Stimulated activated CD4-positive, alpha-beta T cell treated with anti-CD3 and anti-CD28 coated beads, Interleukin-4, amount 100 ng/mL, for 24 hours (primary cell): Measurements from ENCODE around the gene RANBP9.
A peak's percentile ranks its signal among the peaks of the same experiment; 100 is the strongest.

Experiments used
- DNase-seq: peaks from one replicate; pipeline ENCODE4 v3.0.0-alpha.2; 2020

Gene RANBP9

DNA sequence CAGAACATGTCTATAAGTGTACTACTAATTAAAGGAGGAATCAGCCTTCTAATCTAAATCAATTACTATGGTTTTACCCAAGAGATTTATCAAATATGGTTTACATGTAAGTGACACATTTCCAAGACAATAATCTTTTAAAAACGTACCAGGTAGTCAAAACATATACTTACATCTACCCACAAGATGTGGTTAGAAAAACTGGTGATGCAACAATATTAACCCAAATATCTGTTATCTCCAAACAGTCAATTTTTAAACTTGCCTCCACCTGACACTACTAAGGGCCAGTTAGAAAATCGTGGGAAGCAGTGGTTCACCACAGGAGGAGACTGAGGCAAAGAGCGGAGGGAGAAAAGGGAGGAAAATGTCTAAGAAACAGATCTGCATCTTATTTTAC is 68.5 kb downstream of the RANBP9 start:
- no peak for DNase-seq

DNA sequence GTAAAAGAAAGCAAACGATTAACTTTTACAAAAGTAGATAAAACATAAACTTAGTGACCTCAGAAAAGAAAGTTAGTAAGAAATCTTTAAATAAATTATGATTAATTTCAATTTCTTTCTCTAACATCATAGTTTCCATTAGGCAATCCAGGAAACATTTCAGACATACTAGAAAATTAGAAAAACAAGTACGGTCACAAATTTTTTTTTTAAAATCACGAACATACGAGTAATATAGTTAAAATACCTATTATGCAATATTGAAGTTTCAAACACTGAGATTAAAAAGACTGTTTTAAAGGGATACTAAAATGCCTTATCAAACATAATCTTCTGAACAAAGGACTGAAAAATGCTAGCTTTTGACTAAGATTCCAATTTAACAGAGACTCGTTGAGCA is 70.3 kb downstream of the RANBP9 start:
- DNase-seq: no peak

DNA sequence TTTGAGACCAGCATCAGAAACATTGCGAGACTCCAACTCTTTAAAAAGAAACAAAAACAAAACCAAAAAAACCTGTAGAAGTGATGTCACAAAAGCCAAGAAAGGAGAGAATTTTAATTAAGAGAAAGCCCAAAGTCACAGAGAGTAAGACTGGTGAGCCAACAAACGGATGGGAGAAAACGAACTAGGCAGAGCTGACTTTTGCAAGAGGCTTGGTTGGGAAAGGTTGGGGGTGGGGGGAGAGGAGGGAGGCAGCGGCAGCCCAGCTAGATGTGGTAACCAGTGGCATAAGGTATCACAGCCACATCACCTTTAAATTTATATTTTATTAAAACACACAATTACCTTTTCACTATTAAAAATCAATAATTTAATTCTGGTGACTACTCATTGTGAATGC is 73.0 kb downstream of the RANBP9 start:
- no peak for DNase-seq

DNA sequence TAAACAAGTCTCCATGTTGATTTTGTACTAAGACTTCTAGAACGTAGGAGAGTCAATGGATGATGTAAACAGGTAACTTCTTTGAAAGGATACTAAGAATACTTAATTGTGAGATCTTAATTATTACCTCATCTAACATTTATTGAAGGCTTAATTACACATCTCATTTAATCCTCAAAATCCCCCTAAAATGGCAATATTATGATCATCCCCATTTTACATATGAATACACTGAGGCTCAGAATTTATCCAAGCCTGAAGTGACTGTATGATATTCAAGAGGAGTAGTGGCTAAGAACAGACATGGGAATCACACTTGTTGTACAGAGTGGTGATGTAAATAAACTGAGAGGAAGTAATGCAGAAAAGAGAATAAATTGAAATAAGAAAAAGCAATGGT is 73.6 kb downstream of the RANBP9 start:
- DNase-seq: no peak

DNA sequence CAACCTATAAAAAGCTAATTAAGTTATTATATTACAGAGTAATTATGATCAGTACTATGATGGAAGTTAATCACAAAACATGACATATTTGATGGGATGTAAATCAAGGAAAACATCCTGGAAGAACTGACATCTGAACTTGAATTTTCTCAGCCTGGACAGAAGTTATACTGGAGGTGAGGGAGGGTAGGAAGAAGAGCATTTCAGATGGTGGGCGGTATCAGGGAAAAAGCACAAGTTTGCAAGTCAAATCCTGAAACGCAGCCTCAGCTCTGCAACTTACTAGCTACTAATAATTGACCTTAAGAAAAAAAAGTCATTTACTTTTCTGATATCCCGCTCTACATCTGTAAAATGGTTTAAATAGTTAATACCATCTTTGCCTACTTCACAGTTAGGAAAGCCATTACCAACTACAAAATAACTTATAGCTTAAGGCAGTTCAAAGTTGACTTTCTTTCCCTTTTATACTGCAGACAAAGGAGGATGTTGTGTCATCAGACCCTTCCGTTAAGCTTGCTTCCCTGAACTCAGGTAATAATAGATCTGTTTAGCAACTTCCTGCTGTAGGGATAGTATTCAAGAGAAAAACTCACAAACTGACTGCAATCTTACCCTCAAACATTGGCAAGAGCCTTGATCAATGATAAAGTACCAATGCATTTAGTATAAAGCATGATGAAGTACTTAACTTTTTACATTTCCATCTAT is 75.5 kb downstream of the RANBP9 start:
- DNase-seq: no peak

DNA sequence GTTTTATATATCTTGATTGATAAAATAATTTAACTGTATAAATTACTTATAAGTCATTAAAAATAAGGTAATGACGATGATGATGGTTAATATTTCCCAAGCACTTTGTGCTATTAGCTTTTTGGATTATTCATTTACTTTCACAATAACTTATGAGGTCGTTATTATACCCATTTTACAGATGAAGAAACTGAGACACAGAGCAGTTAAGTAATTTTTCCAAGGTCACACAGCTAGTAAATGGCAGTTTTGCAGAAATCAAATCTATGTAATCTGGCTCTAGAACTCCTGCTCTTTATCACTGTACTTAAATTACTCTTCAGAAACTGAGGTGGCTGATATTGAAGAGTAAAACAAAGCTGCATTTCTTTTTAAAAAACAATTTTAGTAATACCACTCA is 78.3 kb downstream of the RANBP9 start:
- no peak for DNase-seq

DNA sequence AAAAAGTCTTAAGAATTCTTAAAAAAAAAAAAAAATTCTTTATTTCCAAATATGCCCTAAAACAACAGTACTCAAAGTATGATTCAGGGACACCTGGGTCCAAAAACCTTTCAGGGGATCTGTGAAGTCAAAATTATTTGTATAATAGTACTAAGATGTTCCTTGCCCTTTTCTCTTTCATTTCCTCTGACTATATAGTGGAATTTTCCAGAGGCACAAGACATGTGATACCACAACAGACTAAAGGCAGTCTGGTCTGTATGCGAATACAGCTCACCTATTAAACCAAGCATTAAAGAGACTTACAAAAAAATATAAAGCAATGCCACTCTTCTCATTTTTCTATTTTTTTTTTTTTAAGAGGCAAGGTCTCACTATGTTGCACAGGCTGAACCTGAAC is 81.1 kb downstream of the RANBP9 start:
- no peak for DNase-seq

DNA sequence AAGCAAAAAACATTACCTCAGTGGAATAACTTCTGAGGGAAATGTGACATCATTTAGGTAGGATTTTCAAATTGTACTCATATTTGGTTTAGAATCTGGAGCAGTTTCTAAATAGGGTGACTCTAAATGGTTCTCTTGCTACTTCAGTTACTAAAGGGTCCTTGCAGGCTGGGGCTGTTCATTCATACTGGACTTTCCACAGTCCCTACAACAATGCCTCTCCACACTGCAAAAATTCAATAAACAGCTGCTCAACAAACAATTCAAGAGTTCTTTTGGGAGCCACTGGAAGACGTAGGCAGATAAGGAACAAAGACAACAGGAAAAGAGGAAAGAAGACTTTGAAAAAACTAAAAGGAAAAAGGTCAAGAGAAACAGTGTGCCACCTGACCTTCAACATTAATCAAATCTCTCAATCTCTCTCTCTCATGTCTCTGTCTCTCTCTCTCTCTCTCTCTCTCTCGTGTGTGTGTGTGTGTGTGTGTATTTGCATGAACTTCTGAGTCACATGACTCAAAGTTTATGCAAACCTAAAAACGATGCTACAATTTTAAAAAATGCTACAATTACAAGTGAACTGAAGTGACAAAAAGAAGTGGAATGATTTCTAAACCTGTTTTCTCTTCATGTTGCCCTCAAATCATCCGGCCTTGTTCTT is 82.0 kb downstream of the RANBP9 start:
- no peak for DNase-seq

DNA sequence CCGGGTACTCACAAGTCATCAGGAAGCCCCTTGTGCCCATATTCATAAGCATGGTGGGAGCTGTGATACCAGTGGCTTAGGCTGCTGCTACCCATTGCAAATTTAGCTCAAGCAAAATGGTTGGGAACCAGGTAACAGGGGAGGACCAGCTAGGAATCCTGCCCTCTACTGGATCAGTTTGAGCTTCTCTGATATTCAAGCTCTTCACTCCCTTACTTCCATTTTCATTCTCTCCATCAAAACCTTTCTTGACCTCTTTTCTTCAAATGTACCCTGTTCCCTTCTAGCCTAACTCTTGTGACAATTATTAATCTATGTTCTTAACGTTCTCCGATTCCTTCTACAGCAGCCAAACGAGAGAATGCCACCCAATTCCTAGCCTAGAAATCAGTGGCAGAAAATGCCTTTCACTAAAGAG is 86.8 kb downstream of the RANBP9 start:
- DNase-seq: peak; percentile 39

DNA sequence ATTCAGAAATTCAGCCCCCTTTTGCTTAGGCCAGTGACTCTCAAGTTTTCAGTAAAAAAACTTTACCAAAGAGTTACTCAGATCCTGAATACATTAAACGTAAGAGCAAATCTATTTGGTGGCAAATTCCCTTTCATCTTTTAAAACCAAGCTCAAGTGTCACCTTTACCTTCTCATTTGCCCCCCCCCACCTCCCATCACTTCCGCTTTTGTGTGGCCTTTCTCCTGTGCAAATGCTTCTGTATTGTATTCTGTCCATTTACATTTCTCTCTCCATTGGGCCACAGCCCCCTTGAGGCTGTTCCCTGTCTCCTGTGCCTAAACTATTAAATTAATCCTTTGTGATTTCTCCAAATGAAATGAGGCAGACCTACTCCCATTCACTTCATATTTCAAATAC is 94.6 kb downstream of the RANBP9 start:
- no peak for DNase-seq

DNA sequence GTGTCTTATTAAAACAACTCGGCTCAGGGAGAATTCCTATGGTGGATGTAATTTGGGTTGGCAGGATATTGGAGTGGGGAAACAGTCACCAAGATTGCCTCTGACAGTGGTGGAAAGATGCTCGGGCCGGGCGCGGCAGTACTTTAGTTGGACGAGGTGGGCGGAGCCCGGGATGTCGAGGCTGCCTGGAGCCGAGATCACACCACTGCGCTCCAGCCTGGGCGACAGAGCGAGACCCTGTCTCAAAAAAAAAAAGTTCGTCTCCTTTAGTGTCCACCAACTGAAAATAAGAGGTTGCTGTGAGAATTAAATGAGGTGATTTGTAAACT is 95.9 kb downstream of the RANBP9 start:
- peak; percentile 51 for DNase-seq

DNA sequence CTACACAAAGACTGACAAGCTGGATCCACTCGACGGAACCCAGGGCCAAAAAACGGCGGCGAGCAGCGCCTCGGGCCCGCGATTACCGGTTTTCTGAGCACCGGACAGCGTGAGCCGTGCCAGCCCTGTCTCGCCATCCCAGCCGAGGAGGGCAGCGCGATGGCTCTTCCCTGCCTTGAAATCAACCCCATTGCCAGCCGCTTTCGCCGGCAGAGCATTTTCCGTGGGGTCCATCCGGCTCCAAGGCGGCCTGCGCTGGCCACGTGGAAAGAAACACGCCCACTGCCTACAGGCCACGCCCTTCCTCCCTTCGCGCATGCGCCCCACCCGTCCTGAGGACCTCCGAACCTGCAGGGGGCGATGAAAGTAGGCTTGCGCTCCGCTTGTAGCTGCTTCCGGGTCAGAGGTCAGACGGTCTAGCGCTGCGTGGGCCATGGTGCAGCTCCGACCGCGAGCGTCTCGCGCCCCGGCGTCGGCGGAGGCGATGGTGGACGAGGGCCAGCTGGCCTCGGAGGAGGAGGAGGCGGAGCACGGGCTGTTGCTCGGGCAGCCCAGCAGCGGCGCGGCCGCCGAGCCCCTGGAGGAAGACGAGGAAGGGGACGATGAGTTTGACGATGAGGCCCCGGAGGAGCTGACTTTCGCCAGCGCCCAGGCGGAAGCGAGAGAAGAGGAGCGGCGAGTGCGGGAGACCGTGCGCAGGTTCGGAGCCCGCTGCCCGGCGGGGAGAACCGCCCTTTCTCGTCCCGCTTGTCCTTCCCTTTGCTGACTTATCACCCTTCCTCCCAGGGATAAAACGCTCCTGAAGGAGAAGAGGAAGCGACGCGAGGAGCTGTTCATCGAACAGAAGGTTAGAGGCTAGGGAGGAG is 96.5 kb downstream of the RANBP9 start, which contains the start of gene NOL7:
NOL7 (plus strand) TSS at position 410 of the 866 bp plus-strand sequence; CDS start at position 434, 24 bp downstream.
- peak; percentile 99 for DNase-seq

DNA sequence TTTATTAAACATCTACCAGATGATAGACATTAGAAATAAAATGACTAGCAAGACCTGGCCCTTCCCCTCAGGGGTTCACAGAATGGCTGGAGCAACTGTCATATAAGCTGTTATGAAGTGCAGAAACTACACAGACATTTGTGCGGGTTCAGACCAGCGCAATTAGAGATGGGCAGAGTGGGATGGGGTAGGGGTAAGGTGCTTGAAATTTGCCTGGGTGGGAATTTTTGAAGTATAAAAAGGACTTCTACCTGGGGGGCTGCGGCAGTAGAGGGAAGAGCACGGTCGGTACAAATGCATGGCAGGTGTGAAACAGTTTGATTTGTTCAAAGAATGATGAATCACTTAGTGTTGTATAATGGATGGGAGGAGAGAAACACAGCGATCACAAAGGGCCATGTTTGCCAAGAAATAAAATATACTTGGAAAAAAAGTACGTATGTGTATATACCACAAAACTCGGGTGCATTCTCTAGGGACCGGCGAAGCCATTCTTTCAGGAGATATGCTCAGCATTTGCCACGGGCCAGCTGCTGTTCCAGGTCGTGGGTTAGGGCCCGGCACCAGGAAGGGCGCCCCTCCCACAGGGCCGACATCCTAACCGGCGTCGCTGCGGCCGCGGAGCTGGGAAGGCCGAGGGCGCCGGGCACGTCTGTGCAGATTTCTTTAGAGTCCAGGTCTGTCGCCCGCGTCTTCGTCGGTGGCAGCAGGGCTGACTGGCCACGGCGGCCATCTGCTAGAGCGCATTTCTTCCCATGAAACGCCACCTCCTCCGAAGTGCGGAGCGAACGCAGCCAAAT is 97.3 kb downstream of the RANBP9 start:
- DNase-seq: peak; percentile 7

DNA sequence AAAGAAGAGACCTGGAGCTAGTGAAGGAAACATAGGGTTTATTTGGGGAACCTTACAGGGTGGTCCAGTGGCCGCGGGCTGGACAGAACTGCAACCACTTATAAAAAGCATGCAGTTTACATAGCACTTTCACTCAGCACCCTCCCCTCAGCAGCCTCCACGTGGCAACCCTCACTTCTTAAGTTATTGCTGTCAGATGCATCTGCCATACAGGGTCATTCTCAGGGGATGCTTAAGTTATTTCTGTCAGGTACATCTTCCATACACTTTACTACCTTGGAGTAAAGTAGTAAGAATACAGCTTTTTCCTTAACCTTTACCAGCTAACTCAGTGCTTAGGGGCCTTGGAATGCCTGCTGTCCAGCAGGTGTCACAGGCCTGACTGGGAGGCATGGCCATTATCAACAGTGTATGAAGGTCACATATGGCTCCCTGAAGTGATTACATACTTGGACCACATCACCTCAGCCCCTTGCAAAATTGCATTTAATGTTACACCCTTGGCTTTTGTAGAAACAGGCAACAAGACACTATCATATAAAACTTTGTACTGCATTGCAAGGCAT is 98.5 kb downstream of the RANBP9 start:
- DNase-seq: no peak

DNA sequence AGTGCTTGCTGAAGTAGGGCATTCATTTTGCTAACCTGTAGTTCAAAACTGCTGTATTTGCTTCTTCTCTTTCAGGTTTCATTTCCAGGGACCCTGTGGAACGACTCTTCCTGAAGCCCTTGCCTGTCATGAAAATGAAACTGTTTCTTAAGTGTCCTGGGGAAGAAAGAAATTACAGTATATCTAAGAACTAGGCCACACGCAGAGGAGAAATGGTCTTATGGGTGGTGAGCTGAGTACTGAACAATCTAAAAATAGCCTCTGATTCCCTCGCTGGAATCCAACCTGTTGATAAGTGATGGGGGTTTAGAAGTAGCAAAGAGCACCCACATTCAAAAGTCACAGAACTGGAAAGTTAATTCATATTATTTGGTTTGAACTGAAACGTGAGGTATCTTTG is 99.9 kb downstream of the RANBP9 start:
- DNase-seq: no peak

DNA sequence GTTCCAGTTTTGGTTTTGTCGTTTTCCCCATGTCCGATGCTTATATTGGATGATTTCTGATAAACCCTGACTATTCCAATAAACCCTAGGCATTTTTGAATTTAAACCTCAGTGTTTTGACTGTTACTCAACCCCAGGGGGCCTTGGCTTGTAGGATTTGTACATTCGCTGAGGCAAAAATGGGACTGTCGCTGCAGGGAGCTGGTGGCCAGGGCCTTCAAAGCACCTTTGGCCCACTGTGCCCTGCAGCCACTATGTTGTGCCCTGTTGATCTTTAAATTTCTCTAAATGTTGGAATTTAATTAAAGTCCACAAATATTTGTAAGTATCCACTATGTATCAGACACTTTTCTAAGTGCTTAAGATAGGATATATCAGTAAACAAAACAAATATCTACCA is 106.0 kb downstream of the RANBP9 start:
- no peak for DNase-seq

DNA sequence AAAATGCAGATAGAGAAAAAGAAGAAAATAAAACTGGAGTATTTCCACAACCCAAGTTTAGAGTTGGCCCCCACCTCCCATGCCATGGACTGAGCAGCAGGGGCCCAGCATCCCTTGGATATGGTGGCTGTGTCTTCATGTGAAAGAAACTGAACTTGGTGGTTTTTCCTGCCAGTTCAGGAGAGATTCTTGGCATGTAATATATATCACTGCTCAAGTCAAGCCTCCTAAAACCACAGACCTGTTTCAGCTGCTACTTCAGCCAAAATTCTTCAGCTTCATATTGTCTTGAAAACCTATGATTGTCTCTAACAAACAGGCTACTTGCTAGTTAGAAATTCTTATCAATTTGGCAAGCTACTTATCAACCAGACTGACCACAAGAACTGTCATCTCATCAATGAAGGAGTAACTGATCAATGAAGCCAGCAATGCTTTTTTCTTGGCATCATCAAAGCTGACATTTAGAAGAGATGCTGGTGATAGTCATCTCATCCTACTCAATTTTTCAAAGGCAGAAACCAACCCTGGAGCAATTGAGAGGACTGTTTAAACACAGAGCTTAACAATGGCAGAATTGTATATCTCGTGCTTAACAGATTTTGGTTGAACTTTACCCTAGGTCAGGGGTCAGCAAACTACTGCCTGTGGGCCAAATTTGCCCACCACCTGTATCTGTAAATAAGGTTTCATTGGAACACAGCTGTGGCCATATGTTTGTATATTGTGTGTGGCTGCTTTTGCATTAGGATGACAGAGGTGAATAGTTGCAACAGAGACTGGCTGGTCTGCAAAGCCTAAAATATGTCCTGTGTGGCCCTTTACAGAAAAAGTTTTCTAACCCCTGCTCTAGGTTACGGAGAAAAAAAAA is 106.9 kb downstream of the RANBP9 start:
- no peak for DNase-seq

DNA sequence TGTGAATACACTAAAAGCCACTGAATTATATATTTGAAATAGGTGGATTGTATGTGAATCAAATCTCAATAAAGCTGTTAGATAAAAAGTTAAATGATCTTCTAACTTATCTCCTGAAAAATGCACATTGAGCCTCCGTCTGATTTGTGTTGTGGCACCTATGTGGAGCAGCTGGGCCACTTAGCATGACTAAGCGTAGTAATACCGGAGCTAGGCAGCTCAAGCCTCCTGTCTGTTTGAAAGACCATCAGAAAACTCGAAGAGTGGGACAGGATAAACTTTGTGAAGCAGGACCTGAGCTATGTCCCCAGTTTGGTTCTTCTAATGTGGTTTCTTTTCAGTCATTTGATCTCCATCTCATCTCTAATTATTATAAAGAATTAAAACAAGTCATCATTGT is 107.5 kb downstream of the RANBP9 start:
- DNase-seq: no peak

DNA sequence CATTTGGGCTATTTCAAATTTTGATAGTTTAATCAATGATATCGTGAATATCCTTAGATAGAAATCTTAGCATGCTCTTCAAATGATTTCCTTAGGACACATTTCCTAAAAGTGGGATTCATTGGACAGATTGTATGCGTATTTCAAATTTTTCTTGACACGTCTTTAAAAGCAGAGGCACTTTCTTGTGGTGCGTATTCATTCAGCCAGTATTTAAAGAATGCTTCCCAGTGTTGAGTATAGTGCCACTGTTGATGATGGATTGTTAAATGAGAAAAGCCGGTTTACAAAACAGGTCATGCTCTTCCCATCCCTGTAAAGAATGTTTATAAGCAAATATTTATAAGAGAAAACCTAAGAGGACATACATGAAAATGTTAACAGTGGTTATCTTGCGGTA is 111.6 kb downstream of the RANBP9 start:
- DNase-seq: no peak

DNA sequence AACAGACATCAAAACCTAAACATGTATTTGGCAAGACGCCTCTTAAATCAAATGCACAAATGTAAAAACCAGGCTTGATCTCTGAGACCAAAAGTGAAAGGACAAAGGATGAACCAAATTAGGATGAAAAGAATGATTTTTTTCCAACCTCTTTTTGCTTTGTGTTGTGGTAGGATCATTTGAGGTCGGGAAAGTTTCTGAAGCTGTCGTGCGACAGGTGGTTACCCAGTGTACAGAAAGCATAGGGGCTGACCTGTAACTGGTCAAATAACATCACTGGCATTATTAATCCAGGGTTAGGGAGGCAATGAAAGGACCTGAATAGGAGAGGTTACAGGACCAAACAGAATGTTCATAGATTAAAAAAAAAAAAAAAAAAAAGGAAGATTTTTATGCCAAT is 114.6 kb downstream of the RANBP9 start:
- no peak for DNase-seq

DNA sequence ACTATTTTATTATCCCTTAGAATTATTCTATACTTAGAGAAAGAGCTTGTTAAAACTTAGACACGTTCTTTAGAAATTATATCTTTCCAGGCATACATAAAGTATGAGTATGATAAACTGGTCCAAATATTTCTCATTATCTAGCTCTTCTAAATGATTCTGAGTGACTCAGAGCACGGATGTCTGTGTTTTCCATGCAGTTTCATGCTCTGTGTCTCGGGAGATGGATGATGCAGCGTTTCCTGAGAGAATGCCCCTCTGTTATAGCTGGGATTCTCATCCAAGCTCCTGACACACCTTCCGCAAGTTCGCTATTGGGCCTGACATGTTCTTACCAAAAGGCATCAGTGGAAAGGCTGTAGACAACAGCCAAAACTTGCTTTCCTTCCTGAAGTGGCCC is 117.9 kb downstream of the RANBP9 start:
- DNase-seq: no peak

DNA sequence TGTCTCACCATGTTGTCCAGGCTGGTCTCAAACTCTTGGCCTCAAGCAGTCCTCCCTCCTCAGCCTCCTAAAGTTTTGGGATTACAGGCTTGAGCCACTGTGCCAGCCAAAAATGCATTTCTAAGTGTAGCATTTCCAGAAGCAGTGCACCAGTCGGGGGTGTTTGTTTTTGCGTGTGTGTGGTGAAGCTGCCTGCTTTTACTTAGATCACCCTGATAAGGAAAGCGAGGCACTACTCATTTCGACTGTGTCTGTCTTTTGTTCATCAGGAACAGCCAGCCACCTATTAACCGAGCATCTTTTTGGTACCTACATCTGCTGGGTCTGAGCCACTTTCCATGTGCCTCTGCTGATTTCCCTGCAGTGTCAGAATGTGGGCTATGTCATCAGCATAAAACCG is 118.5 kb downstream of the RANBP9 start:
- no peak for DNase-seq
